Common myeloid progenitor, CD34-positive (primary cell): Measurements from ENCODE around the gene MYOCD.

ENCODE experiments used
- CTCF ChIA-PET: fragments of 350-600 bp; sonication (Branson Sonifier 250); formaldehyde crosslinking; loops from one replicate; lab custom pipeline; 2021; ENCODE audit warnings: antibody characterized with exemption; lab: Charles Lee
- POLR2A ChIA-PET: fragments of 350-600 bp; sonication (Branson Sonifier 250); formaldehyde crosslinking; loops from one replicate; lab custom pipeline; 2021; ENCODE audit warnings: antibody characterized with exemption; lab: Charles Lee
- DNase-seq, 3 donors: peaks; one replicate each; pipeline versions ENCODE4 v3.0.0 to v3.0.0-alpha.2; 2013
- H3K27ac ChIP-seq, 2 experiments: 1 replicate in 1 of 2; 2 replicates in 1 of 2; pipeline ENCODE4 v1.7.0; 2013; ENCODE audit warnings: inconsistent platforms in 2 of 2, low read length in 2 of 2, mild to moderate bottlenecking in 2 of 2, low read depth in 1 of 2, moderate library complexity in 1 of 2; ENCODE audit not compliant: severe bottlenecking in 2 of 2, insufficient read depth in 1 of 2, poor library complexity in 1 of 2
- H3K27me3 ChIP-seq, 5 experiments: replicated peaks in 2 of 5; 1 replicate in 3 of 5; 2 replicates in 2 of 5; pipeline versions ENCODE4 v1.6.1 to v1.7.0; 2013; ENCODE audit warnings: low read length in 4 of 5, mild to moderate bottlenecking in 2 of 5, moderate library complexity in 2 of 5, inconsistent platforms in 1 of 5; ENCODE audit not compliant: insufficient read depth in 5 of 5, control insufficient read depth in 4 of 5
- H3K36me3 ChIP-seq, 4 experiments: 1 replicate in 2 of 4; 2 replicates in 2 of 4; pipeline versions ENCODE4 v1.6.1 to v1.7.0; 2013; ENCODE audit warnings: low read length in 3 of 4, control low read depth in 1 of 4, mild to moderate bottlenecking in 1 of 4; ENCODE audit not compliant: control insufficient read depth in 4 of 4, insufficient read depth in 4 of 4
- H3K4me1 ChIP-seq, 4 experiments: 1 replicate in 3 of 4; 2 replicates in 1 of 4; pipeline versions ENCODE4 v1.6.1 to v1.7.1; 2013; ENCODE audit warnings: low read length in 3 of 4, mild to moderate bottlenecking in 3 of 4, control low read depth in 1 of 4, inconsistent platforms in 1 of 4, moderate library complexity in 1 of 4; ENCODE audit not compliant: control insufficient read depth in 4 of 4, insufficient read depth in 4 of 4; ENCODE audit errors: control extremely low read depth in 1 of 4
- H3K4me3 ChIP-seq, 7 experiments: 1 replicate in 4 of 7; 2 replicates in 3 of 7; pipeline versions ENCODE4 v1.5.1 to v1.7.0; 2013; ENCODE audit warnings: mild to moderate bottlenecking in 7 of 7, low read length in 6 of 7, moderate library complexity in 6 of 7, inconsistent platforms in 2 of 7, low read depth in 2 of 7, control low read depth in 1 of 7; ENCODE audit not compliant: insufficient read depth in 4 of 7, control insufficient read depth in 1 of 7; ENCODE audit errors: extremely low read depth in 1 of 7
- H3K9me3 ChIP-seq, 5 experiments: 1 replicate in 4 of 5; 2 replicates in 1 of 5; pipeline versions ENCODE4 v1.6.1 to v1.7.1; 2013; ENCODE audit warnings: low read length in 4 of 5, mild to moderate bottlenecking in 2 of 5, inconsistent platforms in 1 of 5, low read depth in 1 of 5, moderate library complexity in 1 of 5; ENCODE audit not compliant: control insufficient read depth in 4 of 5, insufficient read depth in 2 of 5; ENCODE audit errors: control extremely low read depth in 1 of 5
- WGBS: methylation state at CpG from one replicate; pipeline ENCODE4 v1.1.5; 2013; ENCODE audit not compliant: insufficient coverage; 5-methylcytosine and 5-hydroxymethylcytosine counted together

MYOCD gene

DNA sequence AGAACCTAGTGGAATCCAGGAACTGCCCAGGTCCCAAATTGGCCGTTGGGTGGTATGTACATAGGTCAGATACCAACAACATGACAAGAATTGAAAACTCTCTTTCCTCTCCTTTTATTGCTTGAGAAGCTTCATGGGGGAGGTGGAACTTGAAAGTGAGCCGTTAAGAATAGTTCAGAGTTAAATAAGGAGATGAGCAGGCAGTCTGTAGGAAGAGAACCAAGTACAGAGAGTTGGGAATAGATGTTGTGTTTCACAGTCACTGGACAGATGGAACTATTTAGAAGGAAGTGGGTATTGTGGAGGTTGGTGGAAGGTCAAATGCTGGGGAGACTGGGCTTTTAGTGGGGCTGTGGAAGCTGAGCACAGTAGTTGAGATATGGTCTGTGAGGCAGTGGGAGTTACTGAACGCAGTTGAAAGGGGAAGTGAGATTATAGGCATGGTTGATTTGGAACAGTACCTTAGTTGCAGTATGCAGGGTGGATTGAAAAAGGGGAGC is 150.0 kb downstream of the MYOCD start:
- Histone ChIP-seq H3K36me3 (no peaks in the 10 kb centered on the region), H3K27me3 (no peaks in the 10 kb centered on the region), H3K27ac (no peak overlapping the region), H3K4me1 (no peaks in the 10 kb centered on the region), H3K4me3 (no peak overlapping the region), H3K9me3 (peaks cover 0 to 4% (median 0%) of the 10 kb centered on the region in 5 experiments)
- WGBS, result 24% methylated on average over 2 of the region's 3 CpGs
- CTCF ChIA-PET, result no interaction called here
- peak in 1 of 3 donors; percentile 2 for DNase-seq
- POLR2A ChIA-PET, result no interaction called here
